H1 (cell line): Measurements from ENCODE around the gene THTPA. TPM values are rescaled to one million over a fixed set of nuclear protein-coding genes. Genes with fewer than 3 reads are reported as not detected.

Experiments used
- CTCF ChIA-PET: fragments of 300-600 bp; sonication (Branson Sonifier 250); formaldehyde crosslinking; loops from one replicate; lab custom pipeline; 2021; ENCODE audit not compliant: partially characterized antibody; lab: Charles Lee
- POLR2A ChIA-PET: fragments of 300-600 bp; sonication (Branson Sonifier 250); formaldehyde crosslinking; loops from one replicate; lab custom pipeline; 2021; ENCODE audit warnings: inconsistent platforms; ENCODE audit not compliant: partially characterized antibody; lab: Charles Lee
- DNase-seq, 2 experiments: peaks; one replicate each; pipeline versions ENCODE4 v3.0.0 to v3.0.0-alpha.2; 2010 to 2022; ENCODE audit warnings: low spot score in 2 of 2, low read depth in 1 of 2, mixed read lengths in 1 of 2
- FAIRE-seq: peaks from 2 replicates; lab custom pipeline; 2011; peaks lifted over from hg19 to GRCh38; lab: Jason Lieb, UNC
- H2AFZ ChIP-seq: 2 replicates; pipeline ENCODE4 v1.8.1; 2012; ENCODE audit warnings: low read length, inconsistent platforms
- H2AK5ac ChIP-seq: 2 replicates; pipeline ENCODE4 v1.6.1; 2013; ENCODE audit warnings: low read depth, low read length
- H2BK120ac ChIP-seq: replicated peaks from 2 replicates; pipeline ENCODE3; 2013; ENCODE audit warnings: low read depth, low read length, inconsistent platforms
- H2BK12ac ChIP-seq: 2 replicates; pipeline ENCODE4 v1.6.1; 2013; ENCODE audit warnings: low read depth, low read length
- H2BK15ac ChIP-seq: 2 replicates; pipeline ENCODE4 v1.6.1; 2013; ENCODE audit warnings: low read length
- H2BK20ac ChIP-seq: 2 replicates; pipeline ENCODE4 v1.6.1; 2013; ENCODE audit warnings: low read length
- H2BK5ac ChIP-seq: 2 replicates; pipeline ENCODE4 v1.6.1; 2013; ENCODE audit warnings: low read depth, low read length
- H3K14ac ChIP-seq: 2 replicates; pipeline ENCODE4 v1.6.1; 2013; ENCODE audit warnings: inconsistent platforms; ENCODE audit not compliant: insufficient read length
- H3K18ac ChIP-seq: 2 replicates; pipeline ENCODE4 v1.6.1; 2013; ENCODE audit warnings: low read length; ENCODE audit errors: extremely low read depth
- H3K23ac ChIP-seq: 2 replicates; pipeline ENCODE4 v1.6.1; 2013; ENCODE audit warnings: inconsistent platforms; ENCODE audit not compliant: insufficient read length
- H3K23me2 ChIP-seq: 2 replicates; pipeline ENCODE4 v1.6.1; 2013; ENCODE audit warnings: low read depth, low read length
- H3K27ac ChIP-seq: 2 replicates; pipeline ENCODE4 v1.6.1; 2011; ENCODE audit warnings: low read depth, low read length, inconsistent platforms
- H3K27me3 ChIP-seq, 4 experiments: replicated peaks in 1 of 4; 1 replicate in 1 of 4; 2 replicates in 3 of 4; pipeline versions ENCODE4 v1.6.1 to v1.8.1; 2011 to 2013; ENCODE audit warnings: low read length in 3 of 4, mild to moderate bottlenecking in 3 of 4, inconsistent platforms in 2 of 4, mixed read lengths in 2 of 4, moderate library complexity in 1 of 4; ENCODE audit not compliant: control insufficient read depth in 3 of 4, insufficient read depth in 3 of 4; ENCODE audit errors: extremely low read depth in 1 of 4
- H3K36me3 ChIP-seq, 4 experiments: 2 replicates each; pipeline versions ENCODE4 v1.6.1 to v1.8.1; 2011 to 2013; ENCODE audit warnings: mild to moderate bottlenecking in 4 of 4, low read length in 3 of 4, moderate library complexity in 2 of 4, control low read depth in 1 of 4, inconsistent platforms in 1 of 4; ENCODE audit not compliant: insufficient read depth in 4 of 4, control insufficient read depth in 2 of 4
- H3K4ac ChIP-seq: replicated peaks from 2 replicates; pipeline ENCODE3; 2013; ENCODE audit warnings: low read length, low read depth, mixed read lengths, inconsistent platforms; ENCODE audit not compliant: insufficient read length
- H3K4me1 ChIP-seq, 4 experiments: replicated peaks in 1 of 4; 1 replicate in 1 of 4; 2 replicates in 3 of 4; pipeline versions ENCODE4 v1.6.1 to v1.8.1; 2011 to 2013; ENCODE audit warnings: low read length in 3 of 4, inconsistent platforms in 2 of 4, mixed read lengths in 1 of 4; ENCODE audit not compliant: insufficient read depth in 4 of 4, control insufficient read depth in 3 of 4
- H3K4me2 ChIP-seq, 2 experiments: 2 replicates each; pipeline versions ENCODE4 v1.6.1 to v1.8.1; 2011 to 2013; ENCODE audit warnings: low read depth in 2 of 2, low read length in 2 of 2, control low read depth in 1 of 2, inconsistent platforms in 1 of 2, mild to moderate bottlenecking in 1 of 2; ENCODE audit not compliant: insufficient read depth in 1 of 2
- H3K4me3 ChIP-seq, 4 experiments: fragments of 200-600, 300-600 bp in 1 of 4; sonication (generic), shearing (Covaris generic), sonication (Bioruptor Twin) in 1 of 4; 2 replicates each; pipeline versions ENCODE4 v1.5.1 to v1.8.1; 2011 to 2016; ENCODE audit warnings: low read length in 4 of 4, low read depth in 3 of 4, control low read depth in 2 of 4, inconsistent platforms in 2 of 4, mild to moderate bottlenecking in 2 of 4, mixed read lengths in 1 of 4, moderate library complexity in 1 of 4; ENCODE audit not compliant: insufficient read depth in 2 of 4; ENCODE audit errors: extremely low read depth in 1 of 4
- H3K56ac ChIP-seq: replicated peaks from 2 replicates; pipeline ENCODE3; 2013; ENCODE audit warnings: low read depth, mild to moderate bottlenecking, mixed read lengths, low read length, inconsistent platforms; ENCODE audit not compliant: insufficient read length
- H3K79me1 ChIP-seq: 2 replicates; pipeline ENCODE4 v1.6.1; 2013; ENCODE audit warnings: low read depth, low read length, control low read depth
- H3K79me2 ChIP-seq, 2 experiments: 2 replicates each; pipeline versions ENCODE4 v1.6.1 to v1.8.1; 2012 to 2013; ENCODE audit warnings: low read length in 2 of 2, mild to moderate bottlenecking in 2 of 2, inconsistent platforms in 1 of 2; ENCODE audit not compliant: insufficient read depth in 2 of 2, control insufficient read depth in 1 of 2
- H3K9ac ChIP-seq, 4 experiments: replicated peaks in 1 of 4; 1 replicate in 1 of 4; 2 replicates in 3 of 4; pipeline versions ENCODE4 v1.6.1 to v1.8.1; 2011 to 2013; ENCODE audit warnings: low read depth in 3 of 4, low read length in 3 of 4, control low read depth in 2 of 4, mild to moderate bottlenecking in 2 of 4, moderate library complexity in 2 of 4, inconsistent platforms in 1 of 4; ENCODE audit errors: extremely low read depth in 1 of 4
- H3K9me3 ChIP-seq, 2 experiments: 2 replicates each; pipeline versions ENCODE4 v1.6.1 to v1.8.1; 2012 to 2013; ENCODE audit warnings: mild to moderate bottlenecking in 2 of 2, moderate library complexity in 2 of 2, control low read depth in 1 of 2, inconsistent platforms in 1 of 2, low read depth in 1 of 2, low read length in 1 of 2, mixed read lengths in 1 of 2; ENCODE audit not compliant: insufficient read depth in 2 of 2
- H4K20me1 ChIP-seq, 2 experiments: replicated peaks in 1 of 2; 2 replicates each; pipeline versions ENCODE3 to v1.8.1; 2011 to 2013; ENCODE audit warnings: inconsistent platforms in 2 of 2, low read length in 2 of 2, mild to moderate bottlenecking in 1 of 2; ENCODE audit not compliant: insufficient read depth in 2 of 2, control insufficient read depth in 1 of 2
- H4K5ac ChIP-seq: 2 replicates; pipeline ENCODE4 v1.6.1; 2013; ENCODE audit warnings: low read length, low read depth, mixed read lengths, inconsistent platforms; ENCODE audit not compliant: insufficient read length
- H4K8ac ChIP-seq: 2 replicates; pipeline ENCODE4 v1.8.0; 2013; ENCODE audit warnings: mild to moderate bottlenecking, moderate library complexity, low read length, inconsistent platforms; ENCODE audit not compliant: insufficient read depth; ENCODE audit errors: extremely low read depth
- H4K91ac ChIP-seq: replicated peaks from 2 replicates; pipeline ENCODE3; 2013; ENCODE audit warnings: low read length, mixed read lengths, inconsistent platforms; ENCODE audit not compliant: insufficient read length
- CTCF ChIP-seq, 3 experiments: IDR thresholded peaks; 1 replicate in 2 of 3; 2 replicates in 1 of 3; pipeline versions ENCODE4 v1.5.1 to v1.6.1; 2011; ENCODE audit warnings: low read length in 3 of 3, mild to moderate bottlenecking in 3 of 3, inconsistent platforms in 2 of 3, low read depth in 1 of 3, moderate library complexity in 1 of 3; ENCODE audit not compliant: insufficient read depth in 1 of 3; ENCODE audit errors: control extremely low read depth in 1 of 3
- HDAC2 ChIP-seq, 2 experiments: fragments of 300-600 bp in 1 of 2; sonication (generic) in 1 of 2; IDR thresholded peaks; 2 replicates each; pipeline ENCODE4 v1.6.1; 2011 to 2012; ENCODE audit warnings: low read depth in 2 of 2, low read length in 2 of 2, mild to moderate bottlenecking in 2 of 2, moderate library complexity in 2 of 2, borderline replicate concordance in 1 of 2, inconsistent platforms in 1 of 2
- PHF8 ChIP-seq: fragments of 200-600 bp; sonication (generic); conservative IDR thresholded peaks from 2 replicates; pipeline ENCODE4 v1.7.1; 2012; ENCODE audit warnings: low read depth, mild to moderate bottlenecking, inconsistent platforms, low read length, moderate library complexity
- WGBS, 2 experiments: shearing (Covaris generic) in 1 of 2; methylation state at CpG; one replicate each; pipeline versions ENCODE4 v1.1.6 to v1.1.7; 2013 to 2015; ENCODE audit warnings: low lambda C conversion rate in 2 of 2, mixed read lengths in 2 of 2, inconsistent platforms in 1 of 2, low coverage in 1 of 2, missing lambda C conversion rate in 1 of 2; ENCODE audit not compliant: insufficient replicate concordance in 2 of 2, insufficient coverage in 1 of 2, insufficient read length in 1 of 2; ENCODE audit errors: extremely low coverage in 1 of 2, missing lambda C conversion rate in 1 of 2; 5-methylcytosine and 5-hydroxymethylcytosine counted together
- polyA plus RNA-seq, 7 experiments: library from polyadenylated mRNA; depleted of rRNA in 3 of 7; stranded (reverse) in 5 of 7; unstranded in 2 of 7; fragments of >200 nt in 5 of 7; fragments of 200-250 nt in 2 of 7; gene quantifications; 1 replicate in 5 of 7; 2 replicates in 1 of 7; 4 replicates in 1 of 7; pipeline versions ENCODE4 v1.2.1 to v1.2.3, GENCODE V29; 2011 to 2013; ENCODE audit warnings: missing spikeins in 2 of 7, mixed read lengths in 2 of 7
- total RNA-seq: library from RNA; stranded (reverse); fragmentation: NEBNext Ultra II Directional; extraction: Animal tissue kit (Norgen Biotek cat#: 25700); gene quantifications from 2 replicates; pipeline ENCODE4 v1.2.1, GENCODE V29; 2021

The THTPA gene
- total and polyA plus RNA-seq, 2 of the 8 experiments (the other 6 are each of a cell fraction or from before 2014, with no cell fraction given) = 16.6 to 19.0 TPM

GRCh38 chr14:23569443-23570151 lies 13.5 kb downstream of the THTPA start:
- ChIA-PET POLR2A (interaction anchor here (0.6 to 52.7 kb wide), 8 partner anchors 11 to 643 kb away, joined by 3 to 1523 read pairs (median 8); partner anchors contain the start of genes THTPA and ZFHX2), CTCF (interaction anchor here (0.8 to 70.5 kb wide), 9 partner anchors 9 to 348 kb away, joined by 3 to 2092 read pairs (median 4); partner anchors contain the start of genes JPH4 and NGDN)
- H4K20me1 ChIP-seq = peaks cover 0 to 5% of the 10 kb centered on the region in 2 experiments
- H3K9ac ChIP-seq = no peak overlapping the region
- no peaks in the 10 kb centered on the region for H3K79me2 ChIP-seq
- peak; percentile 48 for FAIRE-seq
- no peak overlapping the region for H2AK5ac ChIP-seq
- H2AFZ ChIP-seq = no peak overlapping the region
- H3K14ac ChIP-seq = no peak overlapping the region
- no peak overlapping the region for H4K8ac ChIP-seq
- no peak overlapping the region for H4K5ac ChIP-seq
- no peaks in the 10 kb centered on the region for H3K27me3 ChIP-seq
- H3K79me1 ChIP-seq = no peaks in the 10 kb centered on the region
- H3K18ac ChIP-seq = no peak overlapping the region
- no peak overlapping the region for H4K91ac ChIP-seq
- no peak for DNase-seq
- no peak overlapping the region for H3K4ac ChIP-seq
- H3K4me3 ChIP-seq = no peak overlapping the region; a peak in 1 of 8 replicates
- peak overlapping the region in 1 of 2 experiments; percentile 2; a peak in 2 of 4 replicates for H3K4me2 ChIP-seq
- TF ChIP-seq CTCF (IDR thresholded peaks at IDR 0.05; ENCODE audit: control extremely low read depth in 1 of 3, insufficient read depth in 1 of 3, low read depth in 1 of 3, low read length in 3 of 3) = peak in 1 of 3 experiments; percentile 1; a peak in 1 of 4 replicates
- TF ChIP-seq PHF8 = no peak
- 0 out of 4 replicates have a peak, but pooled peaks of 1 of the 2 experiments have one; percentile 36 for TF ChIP-seq HDAC2 (IDR thresholded peaks at IDR 0.05; ENCODE audit: borderline replicate concordance in 1 of 2, low read depth in 2 of 2, low read length in 2 of 2)
- H3K23me2 ChIP-seq = peaks cover 9% of the 10 kb centered on the region; the same call in 1 of the 2 replicates
- peaks cover 2 to 7% (median 5%) of the 10 kb centered on the region in 4 experiments; a peak in 3 of 8 replicates for H3K36me3 ChIP-seq
- peaks cover 8 to 21% (median 11%) of the 10 kb centered on the region in 4 experiments for H3K4me1 ChIP-seq
- no peaks in the 10 kb centered on the region for H3K9me3 ChIP-seq
- no peak overlapping the region for H3K27ac ChIP-seq
- H2BK120ac ChIP-seq = no peak overlapping the region
- H3K23ac ChIP-seq = no peak overlapping the region
- WGBS, 2 experiments = 69% methylated on average over 7 of the region's 7 CpGs; no CpG with 5 or more reads in 1 of the 2 experiments
- H2BK15ac ChIP-seq = no peak overlapping the region
- H2BK5ac ChIP-seq = no peak overlapping the region
- H2BK20ac ChIP-seq = no peak overlapping the region
- no peak overlapping the region for H3K56ac ChIP-seq
- H2BK12ac ChIP-seq = no peak overlapping the region
